Activated CD4-positive, alpha-beta T cell treated with anti-CD3 and anti-CD28 coated beads, Interleukin-2, amount 50 U/mL, for 4 hours (primary cell): ENCODE results near the gene LILRB4.
"Not testable (repeated sequence)": the region's sequence is repeated elsewhere in the genome, so short reads cannot be mapped to it uniquely, and the experiment has no call there.

ENCODE experiments used
- DNase-seq, 2 experiments: peaks; one replicate each; pipeline ENCODE4 v3.0.0-alpha.2; 2020

The LILRB4 gene

GRCh38 chr19:54653181-54653809 lies 9.5 kb upstream of the LILRB4 start:
- no peak for DNase-seq

- no peak for DNase-seq
Measured at GRCh38 chr19:54654447-54655321, 8.1 kb upstream of the LILRB4 start.

GRCh38 chr19:54659300-54659699 lies 3.5 kb upstream of the LILRB4 start:
- DNase-seq: no peak

GRCh38 chr19:54660306-54660705 lies 2.5 kb upstream of the LILRB4 start:
- DNase-seq: no peak

GRCh38 chr19:54660964-54661363 lies 1.8 kb upstream of the LILRB4 start:
- DNase-seq: no peak

- DNase-seq: no peak
Measured at GRCh38 chr19:54661846-54662481, 821 bp upstream of the LILRB4 start.

- DNase-seq: no peak
Measured at GRCh38 chr19:54665530-54665929, 2.7 kb downstream of the LILRB4 start.

- no peak for DNase-seq
Measured at GRCh38 chr19:54667217-54667616, 4.4 kb downstream of the LILRB4 start.

- no peak for DNase-seq
Measured at GRCh38 chr19:54668353-54668752, 5.6 kb downstream of the LILRB4 start.

GRCh38 chr19:54670576-54671357 lies 8.0 kb downstream of the LILRB4 start:
- DNase-seq: no peak

GRCh38 chr19:54673222-54673621 lies 10.4 kb downstream of the LILRB4 start:
- no peak for DNase-seq

GRCh38 chr19:54674021-54674617 lies 11.3 kb downstream of the LILRB4 start:
- no peak for DNase-seq

GRCh38 chr19:54676210-54676834 lies 13.5 kb downstream of the LILRB4 start:
- not testable (repeated sequence) for DNase-seq

GRCh38 chr19:54677217-54677616 lies 14.4 kb downstream of the LILRB4 start:
- DNase-seq: no peak

- not testable (repeated sequence) for DNase-seq
Measured at GRCh38 chr19:54681596-54681995, 18.8 kb downstream of the LILRB4 start.

GRCh38 chr19:54682306-54682856 lies 19.6 kb downstream of the LILRB4 start:
- DNase-seq: no peak

GRCh38 chr19:54684527-54684926 lies 21.7 kb downstream of the LILRB4 start:
- DNase-seq: no peak

- DNase-seq: no peak
Measured at GRCh38 chr19:54691582-54692297, 29.0 kb downstream of the LILRB4 start.

- DNase-seq: no peak
Measured at GRCh38 chr19:54692298-54692615, 29.5 kb downstream of the LILRB4 start.

- no peak for DNase-seq
Measured at GRCh38 chr19:54694648-54695047, 31.9 kb downstream of the LILRB4 start.

GRCh38 chr19:54696117-54696548 lies 33.3 kb downstream of the LILRB4 start:
- DNase-seq: no peak
